HepG2 (cell line): ENCODE measurements around the gene NAT14. TPM values are rescaled to one million over a fixed set of nuclear protein-coding genes. Genes with fewer than 3 reads are reported as not detected.

Experiments used
- BCL3 ChIP-seq: sonication (generic); formaldehyde crosslinking; IDR thresholded peaks from 2 replicates; pipeline ENCODE4 v1.5.1; 2020; ENCODE audit warnings: mild to moderate bottlenecking, missing genetic modification reagents, moderate library complexity
- CC2D1A ChIP-seq: sonication (generic); formaldehyde crosslinking; IDR thresholded peaks from 2 replicates; pipeline ENCODE4 v1.8.1; 2023; ENCODE audit warnings: mild to moderate bottlenecking, missing genetic modification reagents
- CREB3 ChIP-seq: sonication (generic); formaldehyde crosslinking; IDR thresholded peaks from 2 replicates; pipeline ENCODE4 v1.5.0; 2020; ENCODE audit warnings: missing genetic modification reagents
- CREBL2 ChIP-seq: sonication (generic); formaldehyde crosslinking; IDR thresholded peaks from 2 replicates; pipeline ENCODE4 v1.8.1; 2023; ENCODE audit warnings: missing genetic modification reagents, mild to moderate bottlenecking, borderline replicate concordance
- ISL2 ChIP-seq: sonication (generic); formaldehyde crosslinking; IDR thresholded peaks from 2 replicates; pipeline ENCODE4 v1.5.0; 2020; ENCODE audit warnings: missing genetic modification reagents
- STAG1 ChIP-seq: sonication (generic); formaldehyde crosslinking; IDR thresholded peaks from 2 replicates; pipeline ENCODE4 v1.4.0; 2020; ENCODE audit warnings: missing genetic modification reagents
- TCF7 ChIP-seq: sonication (generic); IDR thresholded peaks from 2 replicates; pipeline ENCODE4 v1.6.1; 2016; ENCODE audit warnings: antibody characterized with exemption, low read depth
- TRAFD1 ChIP-seq: sonication (generic); formaldehyde crosslinking; IDR thresholded peaks from 2 replicates; pipeline ENCODE4 v1.5.1; 2020; ENCODE audit warnings: missing genetic modification reagents, mild to moderate bottlenecking, borderline replicate concordance
- ZFP36L2 ChIP-seq: sonication (generic); formaldehyde crosslinking; IDR thresholded peaks from 2 replicates; pipeline ENCODE4 v1.4.0; 2020; ENCODE audit warnings: missing genetic modification reagents
- ZNF142 ChIP-seq: sonication (generic); formaldehyde crosslinking; IDR thresholded peaks from 2 replicates; pipeline ENCODE4 v1.4.0; 2020; ENCODE audit warnings: missing genetic modification reagents
- ZNF431 ChIP-seq: sonication (generic); formaldehyde crosslinking; IDR thresholded peaks from 2 replicates; pipeline ENCODE4 v1.9.0; 2022; ENCODE audit warnings: missing genetic modification reagents, low read depth, mild to moderate bottlenecking, borderline replicate concordance
- ZNF570 ChIP-seq: sonication (generic); formaldehyde crosslinking; IDR thresholded peaks from 2 replicates; pipeline ENCODE4 v1.4.0; 2020; ENCODE audit warnings: mild to moderate bottlenecking, missing genetic modification reagents, borderline replicate concordance
- ZNF609 ChIP-seq: sonication (generic); formaldehyde crosslinking; IDR thresholded peaks from 2 replicates; pipeline ENCODE4 v1.4.0; 2020; ENCODE audit warnings: mild to moderate bottlenecking, missing genetic modification reagents, borderline replicate concordance
- polyA plus RNA-seq, 8 experiments: library from polyadenylated mRNA; depleted of rRNA in 3 of 8; stranded (reverse) in 7 of 8; unstranded in 1 of 8; fragments of >200 nt; fragmentation: Illumina TruSeq in 4 of 8; extraction: Trizol in 4 of 8; gene quantifications; 2 replicates each; pipeline versions ENCODE4 v1.2.1 to v1.2.3, GENCODE V29; 2011 to 2016; ENCODE audit warnings: low read depth in 4 of 8, missing spikeins in 1 of 8, mixed read lengths in 1 of 8; ENCODE audit not compliant: insufficient read depth in 1 of 8
- total RNA-seq, 5 experiments: library from RNA; depleted of rRNA; stranded (reverse); fragments of >200 nt; fragmentation: Illumina TruSeq; extraction: Trizol; gene quantifications; 2 replicates each; pipeline ENCODE4 v1.2.3, GENCODE V29; 2016; ENCODE audit warnings: low read depth in 1 of 5

Gene NAT14
- total and polyA plus RNA-seq, 2 of the 13 experiments (the other 11 are each of a cell fraction or from before 2014, with no cell fraction given) = 20.7 to 22.3 TPM

- no peak for TF ChIP-seq TCF7
- no peak for TF ChIP-seq ZNF570
- TF ChIP-seq ZNF142 (CRISPR knock-in tag) = peak; percentile 81; the same call in 1 of the 2 replicates
- no peak for TF ChIP-seq CC2D1A (CRISPR knock-in tag)
- TF ChIP-seq ZNF609 (CRISPR knock-in tag) = 0 out of 2 replicates have a peak, but pooled peaks have one; percentile 17
- no peak for TF ChIP-seq ISL2 (CRISPR knock-in tag)
- TF ChIP-seq CREB3 = peak; percentile 88; the same call in 1 of the 2 replicates
- peak; percentile 65; the same call in 1 of the 2 replicates for TF ChIP-seq CREBL2
- TF ChIP-seq ZNF431 (CRISPR knock-in tag) = no peak
- peak; percentile 83 for TF ChIP-seq BCL3 (CRISPR knock-in tag)
- no peak for TF ChIP-seq ZFP36L2 (CRISPR knock-in tag)
- TF ChIP-seq TRAFD1 (CRISPR knock-in tag) = no peak
- no peak for TF ChIP-seq STAG1 (CRISPR knock-in tag)
Observed at GRCh38 chr19:55476100-55476775, 8.8 kb upstream of the NAT14 start, which contains the start of gene ZNF628 (continued).
